Epithelial cell of proximal tubule (primary cell): ENCODE results near the gene DGKI. TPM values are rescaled to one million over a fixed set of nuclear protein-coding genes. Genes with fewer than 3 reads are reported as not detected.
A peak's percentile ranks its signal among the peaks of the same experiment; 100 is the strongest.

Source experiments
- DNase-seq: peaks from one replicate; pipeline ENCODE4 v3.0.0-alpha.2; 2011; ENCODE audit warnings: low read depth
- H3K4me3 ChIP-seq: 2 replicates; pipeline ENCODE4 v1.5.1; 2011; ENCODE audit warnings: low read depth, mild to moderate bottlenecking, low read length
- CTCF ChIP-seq: conservative IDR thresholded peaks from 2 replicates; pipeline ENCODE4 v1.5.1; 2012; ENCODE audit warnings: low read depth, mild to moderate bottlenecking, low read length
- total RNA-seq: library from RNA; depleted of rRNA; stranded (reverse); fragments of >200 nt; gene quantifications from 2 replicates; pipeline ENCODE4 v1.2.3, GENCODE V29; 2015

The DGKI gene
- total RNA-seq, 1 donor from 2014 or later = 0.69 TPM

- H3K4me3 ChIP-seq = no peak overlapping the region
- no peak for DNase-seq
- no peak for TF ChIP-seq CTCF
These were observed 154.4 kb downstream of the DGKI start for GRCh38 chr7:137692399-137692798.

GRCh38 chr7:137691566-137691965 is 155.2 kb downstream of the DGKI start:
- no peak for TF ChIP-seq CTCF
- H3K4me3 ChIP-seq = no peak overlapping the region
- DNase-seq = peak; percentile 58

GRCh38 chr7:137690635-137691034 is 156.1 kb downstream of the DGKI start:
- no peak overlapping the region for H3K4me3 ChIP-seq
- no peak for TF ChIP-seq CTCF
- DNase-seq = no peak

- DNase-seq = no peak
- TF ChIP-seq CTCF = no peak
- no peak overlapping the region for H3K4me3 ChIP-seq
These were observed 157.0 kb downstream of the DGKI start for GRCh38 chr7:137689761-137690160.

- no peak for DNase-seq
These were observed 159.1 kb downstream of the DGKI start for GRCh38 chr7:137687556-137688265.

GRCh38 chr7:137685433-137686164 is 161.2 kb downstream of the DGKI start:
- DNase-seq = no peak
- no peak for TF ChIP-seq CTCF
- H3K4me3 ChIP-seq = no peak overlapping the region

More at GRCh38 chr7:137687556-137688265, 159.1 kb downstream of the DGKI start:
- H3K4me3 ChIP-seq = no peak overlapping the region
- no peak for TF ChIP-seq CTCF

- no peak for TF ChIP-seq CTCF
- no peak for DNase-seq
- no peak overlapping the region for H3K4me3 ChIP-seq
These were observed 162.0 kb downstream of the DGKI start for GRCh38 chr7:137684776-137685175.
